IPS-20b (cell line): Measurements from ENCODE around the gene MESD.

Experiments
- H3K27ac ChIP-seq: one replicate; pipeline ENCODE4 v1.5.1; 2013; ENCODE audit warnings: low read length
- H3K27me3 ChIP-seq: 2 replicates; pipeline ENCODE4 v1.6.1; 2013; ENCODE audit warnings: mild to moderate bottlenecking, low read length, inconsistent platforms; ENCODE audit not compliant: insufficient read depth
- H3K36me3 ChIP-seq: 2 replicates; pipeline ENCODE4 v1.6.1; 2013; ENCODE audit warnings: low read depth, mild to moderate bottlenecking, inconsistent platforms, low read length, moderate library complexity; ENCODE audit not compliant: insufficient read depth
- H3K4me1 ChIP-seq: 2 replicates; pipeline ENCODE4 v1.6.1; 2013; ENCODE audit warnings: mild to moderate bottlenecking, control low read depth, inconsistent platforms, low read length, moderate library complexity; ENCODE audit not compliant: insufficient read depth
- H3K4me3 ChIP-seq: 2 replicates; pipeline ENCODE4 v1.5.1; 2013; ENCODE audit warnings: mild to moderate bottlenecking, low read length, inconsistent platforms
- H3K9ac ChIP-seq: 2 replicates; pipeline ENCODE4 v1.6.1; 2013; ENCODE audit warnings: low read depth, mild to moderate bottlenecking, inconsistent platforms, low read length, moderate library complexity
- H3K9me3 ChIP-seq: 2 replicates; pipeline ENCODE4 v1.6.1; 2013; ENCODE audit warnings: mild to moderate bottlenecking, low read depth, low read length, inconsistent platforms; ENCODE audit not compliant: insufficient read depth

The MESD gene

GRCh38 chr15:80953953-80954778 is 35.5 kb downstream of the MESD start:
- peaks cover 12% of the 10 kb centered on the region for H3K4me1 ChIP-seq
- peaks cover 24% of the 10 kb centered on the region for H3K36me3 ChIP-seq
- H3K4me3 ChIP-seq, result no peak overlapping the region
- no peaks in the 10 kb centered on the region for H3K9me3 ChIP-seq
- H3K27me3 ChIP-seq, result no peaks in the 10 kb centered on the region
- H3K9ac ChIP-seq, result peak overlapping the region; percentile 53; the same call in 1 of the 2 replicates
- H3K27ac ChIP-seq, result peak overlapping the region; percentile 90

- Histone ChIP-seq H3K27ac (peak overlapping the region; percentile 90), H3K9ac (peak overlapping the region; percentile 53; the same call in 1 of the 2 replicates), H3K27me3 (no peaks in the 10 kb centered on the region), H3K9me3 (no peaks in the 10 kb centered on the region), H3K4me3 (no peak overlapping the region), H3K36me3 (peaks cover 29% of the 10 kb centered on the region; the same call in 1 of the 2 replicates), H3K4me1 (peaks cover 12% of the 10 kb centered on the region)
Observed at GRCh38 chr15:80953001-80953952, 36.3 kb downstream of the MESD start.

- Histone ChIP-seq H3K9me3 (no peaks in the 10 kb centered on the region), H3K27me3 (no peaks in the 10 kb centered on the region), H3K27ac (no peak overlapping the region), H3K4me3 (no peak overlapping the region), H3K36me3 (peaks cover 43% of the 10 kb centered on the region; the same call in 1 of the 2 replicates), H3K4me1 (peaks cover 12% of the 10 kb centered on the region), H3K9ac (no peak overlapping the region)
Observed at GRCh38 chr15:80951941-80952340, 37.7 kb downstream of the MESD start.

- peaks cover 12% of the 10 kb centered on the region for H3K4me1 ChIP-seq
- H3K27ac ChIP-seq, result no peak overlapping the region
- H3K36me3 ChIP-seq, result peaks cover 57% of the 10 kb centered on the region
- H3K27me3 ChIP-seq, result no peaks in the 10 kb centered on the region
- no peak overlapping the region for H3K9ac ChIP-seq
- no peak overlapping the region for H3K4me3 ChIP-seq
- no peaks in the 10 kb centered on the region for H3K9me3 ChIP-seq
Observed at GRCh38 chr15:80950291-80951078, 39.1 kb downstream of the MESD start.

DNA sequence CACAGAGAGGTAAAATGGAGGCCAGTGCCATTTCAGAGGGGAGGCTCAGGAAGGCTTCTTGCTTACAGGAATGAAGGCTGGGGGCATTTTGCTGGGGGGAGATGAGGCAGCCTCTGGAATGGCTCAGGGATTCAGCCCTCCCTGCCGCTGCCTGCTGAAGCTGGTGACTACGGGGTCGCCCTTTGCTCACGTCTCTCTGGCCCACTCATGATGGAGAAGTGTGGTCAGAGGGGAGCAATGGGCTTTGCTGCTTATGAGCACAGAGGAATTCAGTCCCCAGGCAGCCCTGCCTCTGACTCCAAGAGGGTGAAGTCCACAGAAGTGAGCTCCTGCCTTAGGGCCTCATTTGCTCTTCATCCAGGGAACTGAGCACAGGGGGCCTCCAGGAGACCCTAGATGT is 39.9 kb downstream of the MESD start:
- Histone ChIP-seq H3K9me3 (no peaks in the 10 kb centered on the region), H3K36me3 (peaks cover 58% of the 10 kb centered on the region), H3K27ac (no peak overlapping the region), H3K9ac (no peak overlapping the region), H3K27me3 (no peaks in the 10 kb centered on the region), H3K4me3 (no peak overlapping the region), H3K4me1 (peaks cover 11% of the 10 kb centered on the region)

DNA sequence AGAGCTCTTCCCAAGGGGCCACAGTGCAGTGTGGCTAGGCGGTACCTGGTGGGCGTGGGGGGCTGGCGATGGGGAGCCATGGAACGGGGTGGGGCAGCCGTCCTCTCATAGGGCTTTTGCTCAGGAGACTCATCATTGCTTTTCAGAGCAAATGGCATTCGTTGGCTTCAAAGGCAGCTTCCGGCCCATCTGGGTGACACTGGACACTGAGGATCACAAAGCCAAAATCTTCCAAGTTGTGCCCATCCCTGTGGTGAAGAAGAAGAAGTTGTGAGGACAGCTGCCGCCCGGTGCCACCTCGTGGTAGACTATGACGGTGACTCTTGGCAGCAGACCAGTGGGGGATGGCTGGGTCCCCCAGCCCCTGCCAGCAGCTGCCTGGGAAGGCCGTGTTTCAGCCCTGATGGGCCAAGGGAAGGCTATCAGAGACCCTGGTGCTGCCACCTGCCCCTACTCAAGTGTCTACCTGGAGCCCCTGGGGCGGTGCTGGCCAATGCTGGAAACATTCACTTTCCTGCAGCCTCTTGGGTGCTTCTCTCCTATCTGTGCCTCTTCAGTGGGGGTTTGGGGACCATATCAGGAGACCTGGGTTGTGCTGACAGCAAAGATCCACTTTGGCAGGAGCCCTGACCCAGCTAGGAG is 40.8 kb downstream of the MESD start:
- Histone ChIP-seq H3K27me3 (no peaks in the 10 kb centered on the region), H3K4me3 (no peak overlapping the region), H3K27ac (no peak overlapping the region), H3K36me3 (peaks cover 58% of the 10 kb centered on the region), H3K9me3 (no peaks in the 10 kb centered on the region), H3K9ac (no peak overlapping the region), H3K4me1 (peaks cover under 1% of the 10 kb centered on the region)

DNA sequence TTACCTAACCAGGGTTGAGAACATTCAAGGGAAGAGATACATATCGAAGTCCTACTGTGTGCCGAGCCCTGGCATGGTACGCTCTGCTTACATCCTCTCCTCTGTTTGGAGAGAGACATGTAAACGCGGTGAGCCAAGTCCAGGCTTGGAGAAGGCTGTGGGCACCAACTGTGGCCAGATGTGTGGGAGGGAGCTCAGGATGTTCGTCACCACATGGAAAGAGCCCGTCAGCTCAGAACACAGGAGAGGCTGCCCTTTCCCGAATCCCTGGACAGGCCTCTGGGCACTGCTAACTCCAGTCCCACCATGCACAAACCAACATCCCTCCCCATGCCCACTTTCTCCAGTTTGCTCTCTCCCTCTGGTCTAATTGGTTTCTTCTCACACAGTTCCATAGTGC is 43.0 kb downstream of the MESD start:
- H3K36me3 ChIP-seq, result peaks cover 62% of the 10 kb centered on the region

DNA sequence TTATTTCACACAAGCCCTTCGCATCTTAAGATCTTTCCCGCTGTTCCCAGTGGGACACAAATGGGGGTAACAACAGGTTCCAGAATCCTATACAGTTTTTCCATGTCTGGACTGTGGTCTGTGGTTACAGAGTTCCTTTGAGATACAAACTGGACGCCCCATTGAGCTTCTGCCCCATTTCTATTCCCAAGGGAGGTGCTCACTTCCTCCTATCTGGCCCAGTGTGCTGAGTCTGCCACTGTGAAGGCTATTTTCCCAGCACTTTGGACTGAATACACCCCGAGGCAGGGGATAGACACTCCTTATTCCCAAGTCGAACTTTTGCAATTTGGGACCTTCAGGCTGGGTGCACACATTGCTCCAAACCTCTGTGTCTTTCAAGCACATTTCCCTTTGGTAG is 44.0 kb downstream of the MESD start:
- Histone ChIP-seq H3K9ac (no peak overlapping the region), H3K9me3 (no peaks in the 10 kb centered on the region), H3K27me3 (no peaks in the 10 kb centered on the region), H3K27ac (no peak overlapping the region), H3K4me1 (no peaks in the 10 kb centered on the region), H3K4me3 (no peak overlapping the region), H3K36me3 (peaks cover 56% of the 10 kb centered on the region)

More for the DNA sequence above, 43.0 kb downstream of the MESD start:
- H3K4me1 ChIP-seq, result no peaks in the 10 kb centered on the region
- H3K9ac ChIP-seq, result no peak overlapping the region
- H3K4me3 ChIP-seq, result no peak overlapping the region
- H3K27me3 ChIP-seq, result no peaks in the 10 kb centered on the region
- H3K9me3 ChIP-seq, result no peaks in the 10 kb centered on the region
- H3K27ac ChIP-seq, result no peak overlapping the region

DNA sequence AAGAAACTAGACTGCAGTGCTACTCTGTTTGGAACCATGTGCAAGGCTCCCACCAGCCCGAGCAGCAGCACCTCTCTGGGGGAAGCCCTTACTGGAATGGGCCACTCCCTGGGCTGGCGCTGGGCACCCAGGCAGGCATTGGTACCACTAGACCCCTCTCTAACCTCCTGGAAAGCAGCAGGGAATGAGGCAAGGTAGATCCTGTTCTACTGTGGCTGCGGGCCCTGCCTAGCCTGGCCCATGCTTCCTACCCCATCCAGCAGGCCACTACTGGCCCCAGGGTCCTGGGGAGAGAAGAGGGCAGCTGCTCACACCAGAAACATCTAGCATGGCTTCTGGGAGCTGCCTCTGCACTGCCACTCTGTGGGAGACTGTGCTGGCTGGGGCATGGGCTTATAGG is 44.8 kb downstream of the MESD start:
- H3K27ac ChIP-seq, result no peak overlapping the region
- H3K4me3 ChIP-seq, result no peak overlapping the region
- H3K27me3 ChIP-seq, result no peaks in the 10 kb centered on the region
- no peak overlapping the region for H3K9ac ChIP-seq
- H3K36me3 ChIP-seq, result peaks cover 55% of the 10 kb centered on the region
- no peaks in the 10 kb centered on the region for H3K9me3 ChIP-seq
- no peaks in the 10 kb centered on the region for H3K4me1 ChIP-seq

DNA sequence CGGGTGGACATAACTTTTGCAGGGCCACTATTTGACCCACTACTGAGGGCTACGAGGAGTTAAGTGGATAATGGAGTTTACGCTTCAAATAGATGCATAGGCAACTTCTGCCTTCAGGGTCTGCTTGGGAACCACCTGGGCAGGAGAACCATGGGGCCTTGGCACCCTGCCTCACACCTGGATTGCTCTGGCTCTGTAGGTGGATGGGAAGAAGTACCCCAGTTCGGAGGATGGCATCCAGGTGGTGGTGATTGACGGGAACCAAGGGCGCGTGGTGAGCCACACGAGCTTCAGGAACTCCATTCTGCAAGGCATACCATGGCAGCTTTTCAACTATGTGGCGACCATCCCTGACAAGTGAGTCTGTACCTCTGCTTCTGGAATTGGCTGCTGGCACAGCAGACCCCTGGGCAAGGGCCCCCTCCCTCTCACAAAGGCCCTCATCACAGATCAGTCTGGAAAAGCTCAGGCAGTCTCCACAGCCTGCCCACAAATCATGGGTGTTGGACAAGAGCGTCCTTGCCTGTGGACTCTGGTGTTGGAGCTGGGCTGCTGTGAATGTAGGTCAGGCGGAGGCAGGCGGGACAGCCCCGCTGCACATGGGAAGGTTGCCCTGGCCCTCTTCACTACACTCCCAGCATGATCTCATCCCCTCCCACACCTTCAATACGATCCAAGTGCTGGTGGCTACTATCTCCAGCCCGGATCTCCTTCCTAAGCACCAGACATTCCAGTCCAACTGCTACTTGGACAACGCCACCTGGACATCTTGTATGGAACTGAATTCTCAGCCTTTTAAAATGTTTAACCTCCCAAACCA is 46.7 kb downstream of the MESD start:
- no peaks in the 10 kb centered on the region for H3K9me3 ChIP-seq
- H3K36me3 ChIP-seq, result peaks cover 40% of the 10 kb centered on the region
- no peaks in the 10 kb centered on the region for H3K27me3 ChIP-seq
- H3K4me1 ChIP-seq, result no peaks in the 10 kb centered on the region
- no peak overlapping the region for H3K4me3 ChIP-seq
- no peak overlapping the region for H3K27ac ChIP-seq
- H3K9ac ChIP-seq, result no peak overlapping the region
